ENCODE measurements around the gene USP24.

DNA sequence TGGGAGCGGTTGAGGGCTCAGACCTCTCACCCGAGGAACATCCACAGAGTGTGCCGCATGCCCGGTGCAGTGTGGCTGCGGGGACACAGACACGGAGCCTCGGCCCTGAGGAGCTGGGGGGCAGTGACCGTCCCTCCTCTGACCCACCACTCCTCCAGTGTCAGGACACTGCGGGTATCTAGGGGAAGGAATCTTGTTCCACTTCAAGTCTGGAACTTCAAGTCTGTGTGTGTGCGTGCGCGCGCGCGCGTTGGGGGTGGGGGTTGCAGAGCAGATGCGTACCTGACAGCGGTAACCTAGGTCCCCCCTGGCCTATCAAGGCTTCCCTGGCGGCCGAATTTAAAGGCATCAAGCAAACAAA is 158.6 kb downstream of the USP24 start:
- TF ChIP-seq, protein P1, sequence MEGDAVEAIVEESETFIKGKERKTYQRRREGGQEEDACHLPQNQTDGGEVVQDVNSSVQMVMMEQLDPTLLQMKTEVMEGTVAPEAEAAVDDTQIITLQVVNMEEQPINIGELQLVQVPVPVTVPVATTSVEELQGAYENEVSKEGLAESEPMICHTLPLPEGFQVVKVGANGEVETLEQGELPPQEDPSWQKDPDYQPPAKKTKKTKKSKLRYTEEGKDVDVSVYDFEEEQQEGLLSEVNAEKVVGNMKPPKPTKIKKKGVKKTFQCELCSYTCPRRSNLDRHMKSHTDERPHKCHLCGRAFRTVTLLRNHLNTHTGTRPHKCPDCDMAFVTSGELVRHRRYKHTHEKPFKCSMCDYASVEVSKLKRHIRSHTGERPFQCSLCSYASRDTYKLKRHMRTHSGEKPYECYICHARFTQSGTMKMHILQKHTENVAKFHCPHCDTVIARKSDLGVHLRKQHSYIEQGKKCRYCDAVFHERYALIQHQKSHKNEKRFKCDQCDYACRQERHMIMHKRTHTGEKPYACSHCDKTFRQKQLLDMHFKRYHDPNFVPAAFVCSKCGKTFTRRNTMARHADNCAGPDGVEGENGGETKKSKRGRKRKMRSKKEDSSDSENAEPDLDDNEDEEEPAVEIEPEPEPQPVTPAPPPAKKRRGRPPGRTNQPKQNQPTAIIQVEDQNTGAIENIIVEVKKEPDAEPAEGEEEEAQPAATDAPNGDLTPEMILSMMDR (IDR thresholded peaks at IDR 0.05) = no peak
- TF ChIP-seq POLR2AphosphoS5 (IDR thresholded peaks at IDR 0.05) = no peak
